Measurements from ENCODE around the gene CD151. TPM values are rescaled to one million over a fixed set of nuclear protein-coding genes. Genes with fewer than 3 reads are reported as not detected.
A peak's percentile ranks its signal among the peaks of the same experiment; 100 is the strongest.

Gene CD151
- total RNA-seq, 1 experiment from 2014 or later: 115 TPM

DNA sequence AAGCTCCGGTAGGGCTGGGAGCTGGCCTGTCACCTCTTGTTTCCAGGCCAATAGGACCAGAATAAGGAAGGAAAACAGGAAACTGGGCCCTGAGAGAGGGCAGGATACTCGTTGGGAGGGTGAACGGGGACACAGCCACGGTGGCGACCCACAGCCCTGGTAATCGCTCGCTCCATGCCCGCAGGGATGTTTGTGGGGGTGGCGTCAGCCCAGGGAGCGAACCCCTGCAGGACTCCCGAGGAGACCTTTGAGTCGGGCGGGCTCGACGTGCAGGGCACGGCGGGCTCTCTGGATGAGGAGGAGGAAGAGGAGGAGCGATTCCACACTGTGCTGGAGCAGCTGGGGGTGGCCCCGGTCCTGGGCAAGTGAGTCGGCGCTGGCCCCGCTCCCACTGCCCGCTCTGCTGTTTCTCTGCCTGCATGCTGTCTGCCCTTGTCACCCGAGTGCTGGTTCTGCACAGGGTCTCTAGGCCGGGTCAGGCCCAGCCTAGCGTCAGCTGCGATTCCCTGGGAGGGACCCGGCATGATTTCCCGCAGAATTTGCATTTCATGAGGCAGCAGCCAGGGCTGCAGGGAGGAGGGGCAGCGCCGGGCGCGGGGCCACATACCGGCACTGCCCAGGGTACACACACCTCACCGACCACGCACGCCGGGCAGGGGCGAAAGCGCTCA is 3.4 kb upstream of the CD151 start:
- Mint-ChIP-seq H3K9me3 (no peaks in the 10 kb centered on the region), H3K4me3 (peak overlapping the region; percentile 76), H3K27ac (no peak overlapping the region), H3K27me3 (ENCODE audit: low read depth) (peaks cover 33% of the 10 kb centered on the region), H3K36me3 (no peaks in the 10 kb centered on the region), H3K4me1 (peaks cover 48% of the 10 kb centered on the region)
- no peak for TF ChIP-seq KAT7 (CRISPR knock-in tag; IDR thresholded peaks at IDR 0.05; ENCODE audit: borderline replicate concordance)
- TF ChIP-seq PRDM15 (CRISPR knock-in tag; IDR thresholded peaks at IDR 0.05): no peak
- TF ChIP-seq ZNF232 (CRISPR knock-in tag; IDR thresholded peaks at IDR 0.05): no peak
- TF ChIP-seq E2F1 (CRISPR knock-in tag; IDR thresholded peaks at IDR 0.05): no peak
- 0 out of 2 replicates have a peak, but pooled peaks have one; percentile 7 for TF ChIP-seq SMAD3 (CRISPR knock-in tag; IDR thresholded peaks at IDR 0.05; ENCODE audit: borderline replicate concordance)
- 0 out of 2 replicates have a peak, but pooled peaks have one; percentile 7 for TF ChIP-seq SP1 (CRISPR knock-in tag; conservative IDR thresholded peaks at IDR 0.05)
- TF ChIP-seq ESRRA (CRISPR knock-in tag; IDR thresholded peaks at IDR 0.05; ENCODE audit: borderline replicate concordance): 0 out of 2 replicates have a peak, but pooled peaks have one; percentile 36
- TF ChIP-seq MAX (CRISPR knock-in tag; IDR thresholded peaks at IDR 0.05): 0 out of 2 replicates have a peak, but pooled peaks have one; percentile 76
- TF ChIP-seq, protein P1, sequence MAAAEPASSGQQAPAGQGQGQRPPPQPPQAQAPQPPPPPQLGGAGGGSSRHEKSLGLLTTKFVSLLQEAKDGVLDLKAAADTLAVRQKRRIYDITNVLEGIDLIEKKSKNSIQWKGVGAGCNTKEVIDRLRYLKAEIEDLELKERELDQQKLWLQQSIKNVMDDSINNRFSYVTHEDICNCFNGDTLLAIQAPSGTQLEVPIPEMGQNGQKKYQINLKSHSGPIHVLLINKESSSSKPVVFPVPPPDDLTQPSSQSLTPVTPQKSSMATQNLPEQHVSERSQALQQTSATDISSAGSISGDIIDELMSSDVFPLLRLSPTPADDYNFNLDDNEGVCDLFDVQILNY (CRISPR knock-in tag; IDR thresholded peaks at IDR 0.05): no peak
- TF ChIP-seq MYBL2 (CRISPR knock-in tag; IDR thresholded peaks at IDR 0.05): 0 out of 2 replicates have a peak, but pooled peaks have one; percentile 4
- no peak for TF ChIP-seq CREM (CRISPR knock-in tag; IDR thresholded peaks at IDR 0.05)
- TF ChIP-seq, protein P2, sequence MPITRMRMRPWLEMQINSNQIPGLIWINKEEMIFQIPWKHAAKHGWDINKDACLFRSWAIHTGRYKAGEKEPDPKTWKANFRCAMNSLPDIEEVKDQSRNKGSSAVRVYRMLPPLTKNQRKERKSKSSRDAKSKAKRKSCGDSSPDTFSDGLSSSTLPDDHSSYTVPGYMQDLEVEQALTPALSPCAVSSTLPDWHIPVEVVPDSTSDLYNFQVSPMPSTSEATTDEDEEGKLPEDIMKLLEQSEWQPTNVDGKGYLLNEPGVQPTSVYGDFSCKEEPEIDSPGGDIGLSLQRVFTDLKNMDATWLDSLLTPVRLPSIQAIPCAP (CRISPR knock-in tag; IDR thresholded peaks at IDR 0.05): no peak
- no peak for TF ChIP-seq E2F4 (CRISPR knock-in tag; IDR thresholded peaks at IDR 0.05; ENCODE audit: borderline replicate concordance, low read depth)
- TF ChIP-seq TCF7 (CRISPR knock-in tag; IDR thresholded peaks at IDR 0.05; ENCODE audit: low read depth): peak; percentile 9; the same call in 1 of the 2 replicates
- CTCF ChIA-PET: interaction anchor here (0.5 to 7.7 kb wide), 8 partner anchors 9 to 698 kb away, joined by 3 to 82 read pairs (median 12); partner anchors contain the start of genes PNPLA2, POLR2L and TSPAN4
- ATAC-seq (peak; percentile 0; the same call in 1 of the 2 replicates), DNase-seq (ENCODE audit: low spot score) (peak; percentile 60)
- POLR2A ChIA-PET: interaction anchor here (0.6 to 4.7 kb wide), 7 partner anchors 10 to 214 kb away, joined by 3 to 38 read pairs (median 5); partner anchors contain the start of genes IRF7, PNPLA2, RPLP2 and TSPAN4

GRCh38 chr11:829847-830294 is 2.9 kb upstream of the CD151 start:
- H3K4me1 Mint-ChIP-seq: peaks cover 49% of the 10 kb centered on the region
- ATAC-seq (peak; percentile 10), DNase-seq (ENCODE audit: low spot score) (no peak)
- ChIA-PET CTCF (interaction anchor here (0.5 to 7.7 kb wide), 9 partner anchors 8 to 698 kb away, joined by 3 to 82 read pairs (median 10); partner anchors contain the start of genes PNPLA2, POLR2L and TSPAN4), POLR2A (interaction anchor here (1.2 to 4.7 kb wide), 5 partner anchors 10 to 214 kb away, joined by 3 to 38 read pairs (median 7); partner anchors contain the start of genes IRF7, PNPLA2, RPLP2 and TSPAN4)
- peak overlapping the region; percentile 76 for H3K4me3 Mint-ChIP-seq
- H3K9me3 Mint-ChIP-seq: no peaks in the 10 kb centered on the region
- H3K36me3 Mint-ChIP-seq: no peaks in the 10 kb centered on the region
- no peak overlapping the region for H3K27ac Mint-ChIP-seq
- H3K27me3 Mint-ChIP-seq (ENCODE audit: low read depth): peaks cover 33% of the 10 kb centered on the region
- TF ChIP-seq FOXP4 (CRISPR knock-in tag; IDR thresholded peaks at IDR 0.05) (peak; percentile 70), FOXP1 (CRISPR knock-in tag; IDR thresholded peaks at IDR 0.05; ENCODE audit: borderline replicate concordance) (0 out of 2 replicates have a peak, but pooled peaks have one; percentile 18), HMGA2 (CRISPR knock-in tag; IDR thresholded peaks at IDR 0.05) (no peak), SMAD3 (CRISPR knock-in tag; IDR thresholded peaks at IDR 0.05; ENCODE audit: borderline replicate concordance) (peak; percentile 7; the same call in 1 of the 2 replicates), STAT6 (CRISPR knock-in tag; conservative IDR thresholded peaks at IDR 0.05; ENCODE audit: low read depth) (no peak; the same call in 1 of the 2 replicates)

Data from WTC11 (cell line).